Measurements from ENCODE around the gene BCO1.

DNA sequence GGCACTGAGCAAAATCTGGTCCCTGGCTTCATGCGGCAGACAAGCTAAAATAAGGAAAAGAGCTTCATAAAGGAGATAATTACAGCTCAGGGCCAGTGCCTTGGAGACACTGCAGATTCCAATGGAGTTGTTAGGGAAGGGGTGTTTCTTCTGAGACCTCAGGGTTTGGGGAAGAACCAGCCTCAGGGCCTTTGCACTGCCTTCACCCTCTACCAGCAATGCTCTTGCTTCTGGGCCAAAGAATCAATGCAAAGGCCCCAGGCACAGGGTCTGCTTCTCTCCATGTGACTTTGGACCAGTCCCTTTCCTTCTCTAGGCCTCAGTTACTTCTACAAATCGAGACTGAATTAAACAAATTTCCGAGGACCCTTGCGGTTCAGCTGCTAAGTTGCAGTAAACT, 40.0 kb downstream of the BCO1 start:
- TF ChIP-seq, protein P1, sequence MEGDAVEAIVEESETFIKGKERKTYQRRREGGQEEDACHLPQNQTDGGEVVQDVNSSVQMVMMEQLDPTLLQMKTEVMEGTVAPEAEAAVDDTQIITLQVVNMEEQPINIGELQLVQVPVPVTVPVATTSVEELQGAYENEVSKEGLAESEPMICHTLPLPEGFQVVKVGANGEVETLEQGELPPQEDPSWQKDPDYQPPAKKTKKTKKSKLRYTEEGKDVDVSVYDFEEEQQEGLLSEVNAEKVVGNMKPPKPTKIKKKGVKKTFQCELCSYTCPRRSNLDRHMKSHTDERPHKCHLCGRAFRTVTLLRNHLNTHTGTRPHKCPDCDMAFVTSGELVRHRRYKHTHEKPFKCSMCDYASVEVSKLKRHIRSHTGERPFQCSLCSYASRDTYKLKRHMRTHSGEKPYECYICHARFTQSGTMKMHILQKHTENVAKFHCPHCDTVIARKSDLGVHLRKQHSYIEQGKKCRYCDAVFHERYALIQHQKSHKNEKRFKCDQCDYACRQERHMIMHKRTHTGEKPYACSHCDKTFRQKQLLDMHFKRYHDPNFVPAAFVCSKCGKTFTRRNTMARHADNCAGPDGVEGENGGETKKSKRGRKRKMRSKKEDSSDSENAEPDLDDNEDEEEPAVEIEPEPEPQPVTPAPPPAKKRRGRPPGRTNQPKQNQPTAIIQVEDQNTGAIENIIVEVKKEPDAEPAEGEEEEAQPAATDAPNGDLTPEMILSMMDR (IDR thresholded peaks at IDR 0.05 in 4 of 5, conservative IDR thresholded peaks at IDR 0.05 in 1 of 5): no peak
- TF ChIP-seq POLR2A (IDR thresholded peaks at IDR 0.05): no peak

Data from gastrocnemius medialis (tissue), 4 donors.